ENCODE data around the gene DOK5.

DOK5 gene

GRCh38 chr20:54468082-54468481 is 7.3 kb upstream of the DOK5 start:
- no peak for ATAC-seq (ENCODE audit: insufficient read depth, low read depth)

GRCh38 chr20:54469293-54469692 is 6.1 kb upstream of the DOK5 start:
- H3K9ac ChIP-seq (ENCODE audit: low read depth, low read length) = no peak overlapping the region
- ATAC-seq (ENCODE audit: insufficient read depth, low read depth) = no peak
- H3K4me2 ChIP-seq (ENCODE audit: insufficient read depth, low read length) = no peak overlapping the region
- no peaks in the 10 kb centered on the region for H3K27me3 ChIP-seq (ENCODE audit: insufficient read depth, low read length, poor library complexity)
- no peak for DNase-seq
- H2AFZ ChIP-seq (ENCODE audit: low read depth, low read length) = no peak overlapping the region
- no peaks in the 10 kb centered on the region for H3K9me3 ChIP-seq (ENCODE audit: insufficient read depth, low read length, severe bottlenecking)
- H3K4me1 ChIP-seq (ENCODE audit: insufficient read depth, low read length) = no peaks in the 10 kb centered on the region
- no peaks in the 10 kb centered on the region for H3K36me3 ChIP-seq (ENCODE audit: insufficient read depth, low read length)
- H3K79me2 ChIP-seq (ENCODE audit: insufficient read depth, low read length) = no peaks in the 10 kb centered on the region
- no peak overlapping the region for H3K27ac ChIP-seq (ENCODE audit: low read length)
- TF ChIP-seq EZH2 (IDR thresholded peaks at IDR 0.05; ENCODE audit: borderline replicate concordance, low read depth, low read length, severe bottlenecking) (no peak), CTCF (IDR thresholded peaks at IDR 0.05; ENCODE audit: borderline replicate concordance, extremely low read depth, low read length, poor library complexity, severe bottlenecking) (no peak)
- H4K20me1 ChIP-seq (ENCODE audit: insufficient read depth, low read length) = no peaks in the 10 kb centered on the region
- H3K4me3 ChIP-seq (ENCODE audit: low read depth in 1 of 2, low read length in 2 of 2) = no peak overlapping the region

More at GRCh38 chr20:54468082-54468481, 7.3 kb upstream of the DOK5 start:
- Histone ChIP-seq H3K27ac (ENCODE audit: low read length) (no peak overlapping the region), H3K36me3 (ENCODE audit: insufficient read depth, low read length) (no peaks in the 10 kb centered on the region), H3K27me3 (ENCODE audit: insufficient read depth, low read length, poor library complexity) (no peaks in the 10 kb centered on the region), H3K9ac (ENCODE audit: low read depth, low read length) (no peak overlapping the region), H2AFZ (ENCODE audit: low read depth, low read length) (no peak overlapping the region), H4K20me1 (ENCODE audit: insufficient read depth, low read length) (no peaks in the 10 kb centered on the region), H3K4me1 (ENCODE audit: insufficient read depth, low read length) (no peaks in the 10 kb centered on the region), H3K9me3 (ENCODE audit: insufficient read depth, low read length, severe bottlenecking) (no peaks in the 10 kb centered on the region), H3K4me3 (ENCODE audit: low read depth in 1 of 2, low read length in 2 of 2) (no peak overlapping the region), H3K79me2 (ENCODE audit: insufficient read depth, low read length) (no peaks in the 10 kb centered on the region), H3K4me2 (ENCODE audit: insufficient read depth, low read length) (no peak overlapping the region)
- TF ChIP-seq CTCF (IDR thresholded peaks at IDR 0.05; ENCODE audit: borderline replicate concordance, extremely low read depth, low read length, poor library complexity, severe bottlenecking) = no peak
- TF ChIP-seq EZH2 (IDR thresholded peaks at IDR 0.05; ENCODE audit: borderline replicate concordance, low read depth, low read length, severe bottlenecking) = no peak
- no peak for DNase-seq

GRCh38 chr20:54469952-54470351 is 5.4 kb upstream of the DOK5 start:
- ATAC-seq (ENCODE audit: insufficient read depth, low read depth) (no peak), DNase-seq (no peak)
- no peak for TF ChIP-seq CTCF (IDR thresholded peaks at IDR 0.05; ENCODE audit: borderline replicate concordance, extremely low read depth, low read length, poor library complexity, severe bottlenecking)
- TF ChIP-seq EZH2 (IDR thresholded peaks at IDR 0.05; ENCODE audit: borderline replicate concordance, low read depth, low read length, severe bottlenecking) = no peak
- Histone ChIP-seq H3K79me2 (ENCODE audit: insufficient read depth, low read length) (no peaks in the 10 kb centered on the region), H3K36me3 (ENCODE audit: insufficient read depth, low read length) (no peaks in the 10 kb centered on the region), H3K27me3 (ENCODE audit: insufficient read depth, low read length, poor library complexity) (peaks cover 4% of the 10 kb centered on the region), H3K4me2 (ENCODE audit: insufficient read depth, low read length) (no peak overlapping the region), H3K9me3 (ENCODE audit: insufficient read depth, low read length, severe bottlenecking) (no peaks in the 10 kb centered on the region), H2AFZ (ENCODE audit: low read depth, low read length) (no peak overlapping the region), H3K4me3 (ENCODE audit: low read depth in 1 of 2, low read length in 2 of 2) (no peak overlapping the region), H3K4me1 (ENCODE audit: insufficient read depth, low read length) (no peaks in the 10 kb centered on the region), H3K9ac (ENCODE audit: low read depth, low read length) (no peak overlapping the region), H3K27ac (ENCODE audit: low read length) (no peak overlapping the region), H4K20me1 (ENCODE audit: insufficient read depth, low read length) (no peaks in the 10 kb centered on the region)

GRCh38 chr20:54470697-54471096 is 4.7 kb upstream of the DOK5 start:
- TF ChIP-seq EZH2 (IDR thresholded peaks at IDR 0.05; ENCODE audit: borderline replicate concordance, low read depth, low read length, severe bottlenecking) (no peak), CTCF (IDR thresholded peaks at IDR 0.05; ENCODE audit: borderline replicate concordance, extremely low read depth, low read length, poor library complexity, severe bottlenecking) (no peak)
- no peak for ATAC-seq (ENCODE audit: insufficient read depth, low read depth)
- Histone ChIP-seq H3K36me3 (ENCODE audit: insufficient read depth, low read length) (no peaks in the 10 kb centered on the region), H3K27me3 (ENCODE audit: insufficient read depth, low read length, poor library complexity) (peaks cover 4% of the 10 kb centered on the region), H3K9me3 (ENCODE audit: insufficient read depth, low read length, severe bottlenecking) (no peaks in the 10 kb centered on the region), H4K20me1 (ENCODE audit: insufficient read depth, low read length) (no peaks in the 10 kb centered on the region), H3K9ac (ENCODE audit: low read depth, low read length) (no peak overlapping the region), H3K4me1 (ENCODE audit: insufficient read depth, low read length) (no peaks in the 10 kb centered on the region), H3K79me2 (ENCODE audit: insufficient read depth, low read length) (no peaks in the 10 kb centered on the region), H3K4me3 (ENCODE audit: low read depth in 1 of 2, low read length in 2 of 2) (no peak overlapping the region), H2AFZ (ENCODE audit: low read depth, low read length) (no peak overlapping the region), H3K27ac (ENCODE audit: low read length) (no peak overlapping the region), H3K4me2 (ENCODE audit: insufficient read depth, low read length) (no peak overlapping the region)
- no peak for DNase-seq
